GM04504 (cell line): ENCODE results near the gene SUN3.
"Not testable (repeated sequence)": the region's sequence is repeated elsewhere in the genome, so short reads cannot be mapped to it uniquely, and the experiment has no call there.

ENCODE experiments used
- DNase-seq: peaks from one replicate; pipeline ENCODE4 v3.0.0-alpha.2; 2012; ENCODE audit warnings: low read depth

The SUN3 gene

DNA sequence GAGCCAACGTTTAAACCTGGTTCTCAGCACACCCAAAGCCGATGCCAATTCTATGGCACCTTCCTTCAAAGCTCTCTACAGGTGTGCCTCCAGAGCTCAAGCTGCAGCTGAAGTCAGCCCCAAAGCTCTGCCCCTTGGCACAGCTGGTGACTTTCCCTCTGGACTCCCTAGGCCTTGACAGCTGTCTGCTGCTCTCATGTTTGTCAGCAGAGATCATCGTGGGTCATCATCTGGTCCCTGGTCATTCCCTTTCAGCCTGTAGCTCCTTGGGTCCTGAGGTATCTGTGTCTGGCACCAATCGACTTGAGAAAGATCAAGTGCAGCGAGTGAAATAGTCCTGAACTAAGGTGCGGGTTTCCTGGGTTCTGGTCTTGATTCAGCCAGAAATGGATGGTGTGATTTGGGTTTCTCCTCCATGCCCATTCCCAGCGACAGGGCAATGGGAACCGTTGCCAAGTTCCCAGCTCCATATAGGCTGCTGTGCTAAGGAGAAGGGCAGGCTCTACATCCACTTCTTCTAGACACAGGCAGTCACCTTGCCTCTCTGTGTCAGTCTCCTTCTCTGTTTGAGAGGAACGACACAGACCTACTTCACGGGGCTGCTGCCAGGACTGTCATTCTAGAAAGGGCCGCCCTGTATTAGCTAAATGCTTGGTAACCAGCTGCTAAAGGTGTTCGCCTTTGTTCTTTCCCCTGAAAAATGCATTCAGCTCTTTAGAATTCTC, 84.2 kb downstream of the SUN3 start:
- DNase-seq: no peak

DNA sequence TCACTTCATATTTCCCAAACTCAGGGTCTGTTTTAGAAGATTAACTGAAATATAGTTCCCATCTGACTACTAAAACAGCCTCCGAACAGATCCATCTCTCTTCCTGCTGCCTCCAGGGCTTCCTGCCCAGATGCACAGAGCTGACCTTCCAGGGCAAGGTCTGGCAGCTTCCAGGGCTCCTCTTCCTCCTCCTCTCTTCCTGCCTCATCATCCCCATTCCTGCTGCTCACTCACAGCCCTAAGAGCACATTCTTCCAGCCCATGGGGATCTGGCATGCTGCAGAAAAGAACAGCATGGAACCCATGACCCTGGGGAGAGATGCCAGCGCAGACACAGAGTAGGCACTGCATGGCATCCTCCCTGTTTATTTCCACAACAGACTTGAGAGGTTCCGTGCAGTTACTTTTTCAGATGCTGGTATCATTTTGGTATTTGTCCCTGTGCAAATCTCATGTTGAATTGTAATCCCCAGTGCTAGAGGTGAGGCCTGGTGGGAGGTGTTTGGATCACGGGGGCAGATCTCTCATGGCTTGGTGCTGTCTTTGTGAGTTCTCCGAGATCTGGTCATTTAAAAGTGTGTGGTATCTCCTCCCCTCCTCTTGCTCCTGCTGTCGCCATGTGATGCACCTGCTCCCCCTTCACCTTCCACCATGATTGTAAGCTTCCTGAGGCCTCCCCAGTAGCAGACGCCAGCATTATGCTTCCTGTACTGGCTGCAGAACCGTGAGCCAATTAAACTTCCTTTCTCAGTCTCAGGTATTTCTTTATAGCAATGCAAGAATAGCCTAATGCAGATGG, 85.0 kb downstream of the SUN3 start:
- no peak for DNase-seq

DNA sequence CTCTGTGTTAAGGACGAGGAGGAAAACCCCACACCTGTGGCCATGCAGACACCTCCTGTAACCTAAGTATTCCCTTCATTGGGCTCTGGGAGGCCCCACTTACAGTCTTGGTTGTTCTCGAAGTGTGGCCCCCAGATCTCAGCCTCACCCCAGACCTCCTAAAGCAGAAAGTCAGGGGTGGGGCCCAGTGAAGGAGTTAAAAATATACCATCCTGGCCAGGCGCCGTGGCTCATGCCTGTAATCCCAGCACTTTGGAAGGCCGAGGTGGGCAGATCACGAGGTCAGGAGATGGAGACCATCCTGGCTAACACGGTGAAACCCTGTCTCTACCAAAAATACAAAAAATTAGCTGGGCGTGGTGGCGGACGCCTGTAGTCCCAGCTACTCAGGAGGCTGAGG, 86.3 kb downstream of the SUN3 start:
- not testable (repeated sequence) for DNase-seq

DNA sequence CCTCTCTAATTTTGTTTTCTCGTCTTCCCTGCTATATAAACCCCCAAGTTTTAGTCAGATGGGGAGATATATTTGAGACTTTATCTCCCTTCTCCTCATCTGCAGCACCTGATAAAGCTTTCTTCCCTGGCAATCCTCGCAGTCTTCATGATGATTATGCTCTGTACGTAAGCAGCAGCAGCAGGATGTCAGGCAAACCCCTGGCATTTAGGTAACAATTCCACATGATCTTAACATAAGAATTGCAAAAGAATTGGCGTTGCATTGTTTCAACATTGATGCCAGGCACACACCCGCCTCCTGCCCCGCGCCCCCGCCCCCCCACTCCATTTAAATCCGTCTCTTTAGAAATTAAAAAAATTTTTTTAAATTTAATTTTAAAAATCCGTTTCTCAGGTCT, 86.8 kb downstream of the SUN3 start:
- no peak for DNase-seq

DNA sequence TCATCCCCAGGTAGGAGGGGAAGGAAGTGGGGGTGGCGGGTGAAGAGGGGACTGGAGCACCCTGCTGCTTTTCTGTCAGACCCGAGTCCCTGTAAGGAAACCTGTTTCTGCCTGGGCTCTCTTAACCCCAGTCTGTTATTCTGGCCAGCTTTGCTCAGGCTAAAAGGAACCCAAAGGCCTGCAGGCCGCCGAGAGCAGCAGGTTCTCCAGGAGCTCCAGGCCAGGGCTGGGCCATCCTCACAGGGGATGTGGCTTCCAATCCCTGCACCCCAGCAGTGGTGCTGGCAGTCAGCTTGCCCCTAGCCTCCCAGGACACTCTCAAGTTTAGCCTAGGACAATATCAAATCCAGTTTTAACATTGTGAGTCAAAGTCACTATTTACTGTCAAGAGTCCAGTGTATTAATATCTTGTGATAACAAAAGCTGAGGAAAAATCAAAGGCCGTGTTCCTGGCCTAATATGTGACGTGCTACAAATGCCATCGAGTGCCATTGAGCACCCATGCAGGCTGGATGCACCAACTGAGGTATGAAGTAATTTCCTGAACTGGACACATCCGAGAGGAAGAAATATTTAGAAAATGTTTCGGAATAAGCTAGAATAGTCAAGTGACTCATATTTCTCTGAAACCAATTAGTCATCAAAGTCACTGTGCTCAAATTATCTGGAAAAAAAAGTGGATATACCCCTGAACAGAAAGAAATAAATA, 87.6 kb downstream of the SUN3 start:
- peak; percentile 45 for DNase-seq

DNA sequence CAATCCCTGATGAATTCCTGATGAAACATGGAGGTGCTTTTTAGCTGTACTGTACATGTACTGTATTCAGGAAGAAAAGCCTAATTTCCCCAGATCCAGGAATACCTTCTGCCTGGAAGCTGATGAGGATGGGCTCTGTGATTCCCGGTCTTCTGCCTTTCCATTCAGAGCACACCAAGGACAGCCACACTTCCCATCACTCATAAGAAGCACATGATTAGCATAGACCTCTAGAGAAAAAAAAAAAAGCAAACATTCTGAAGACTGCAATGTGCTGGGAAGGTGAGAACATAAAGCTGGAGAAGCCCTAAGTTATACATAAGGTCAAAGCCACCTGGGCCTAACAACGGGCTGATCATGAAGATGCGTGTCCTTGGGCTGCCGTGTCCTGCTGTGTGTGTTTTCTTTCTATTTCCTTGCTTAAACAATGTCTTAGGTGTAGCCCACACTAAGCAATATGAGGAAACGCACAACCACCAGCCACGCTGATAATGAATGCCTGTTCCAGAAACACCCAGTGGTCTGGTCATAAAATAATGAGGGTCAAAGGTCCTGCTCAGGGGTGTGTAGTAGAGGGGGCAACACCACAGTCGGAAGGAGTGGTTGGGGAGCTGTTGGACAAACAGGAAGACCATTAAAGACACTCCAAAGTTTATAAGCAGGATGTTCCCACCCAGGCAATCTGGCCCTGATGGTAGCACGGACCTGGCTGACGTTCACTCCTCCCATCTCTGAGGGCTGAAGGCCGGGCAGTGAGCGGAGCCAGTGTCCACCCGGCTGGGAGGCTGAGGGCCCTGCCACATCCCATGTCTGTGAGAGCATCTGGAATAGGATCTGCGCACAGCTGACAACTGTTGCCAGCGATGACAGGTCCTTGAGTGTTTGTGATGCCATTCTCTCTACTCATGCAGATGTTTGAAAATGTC, 88.6 kb downstream of the SUN3 start:
- peak; percentile 87 for DNase-seq

DNA sequence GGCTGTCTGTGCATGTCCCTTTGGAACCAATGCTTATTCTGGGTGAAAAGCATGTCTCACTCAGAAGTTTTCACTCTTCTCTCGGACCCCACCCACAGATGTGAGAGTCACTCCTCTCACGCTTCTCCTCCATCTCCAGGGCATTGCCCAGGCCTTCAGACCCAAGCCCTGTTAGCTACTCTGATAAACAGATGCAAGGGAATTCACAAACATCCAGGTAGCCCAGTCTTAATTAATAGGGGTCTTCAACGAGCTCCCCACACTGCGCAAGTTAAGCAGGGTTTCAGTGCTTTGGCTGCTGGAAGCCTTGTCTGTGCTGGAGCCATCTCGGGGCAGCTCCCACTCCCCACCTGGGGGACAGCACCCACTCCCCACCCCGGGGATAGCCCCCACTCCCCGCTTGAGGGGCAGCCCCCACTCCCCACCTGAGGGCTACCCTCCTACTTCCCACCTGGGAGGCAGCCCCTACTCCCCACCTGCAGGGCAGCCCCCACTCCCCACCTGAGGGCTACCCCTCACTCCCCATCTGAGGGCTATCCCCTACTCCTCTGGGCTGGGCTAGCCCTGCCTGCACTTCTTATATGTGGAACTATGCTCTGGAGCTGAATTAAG, 89.4 kb downstream of the SUN3 start:
- DNase-seq: no peak

DNA sequence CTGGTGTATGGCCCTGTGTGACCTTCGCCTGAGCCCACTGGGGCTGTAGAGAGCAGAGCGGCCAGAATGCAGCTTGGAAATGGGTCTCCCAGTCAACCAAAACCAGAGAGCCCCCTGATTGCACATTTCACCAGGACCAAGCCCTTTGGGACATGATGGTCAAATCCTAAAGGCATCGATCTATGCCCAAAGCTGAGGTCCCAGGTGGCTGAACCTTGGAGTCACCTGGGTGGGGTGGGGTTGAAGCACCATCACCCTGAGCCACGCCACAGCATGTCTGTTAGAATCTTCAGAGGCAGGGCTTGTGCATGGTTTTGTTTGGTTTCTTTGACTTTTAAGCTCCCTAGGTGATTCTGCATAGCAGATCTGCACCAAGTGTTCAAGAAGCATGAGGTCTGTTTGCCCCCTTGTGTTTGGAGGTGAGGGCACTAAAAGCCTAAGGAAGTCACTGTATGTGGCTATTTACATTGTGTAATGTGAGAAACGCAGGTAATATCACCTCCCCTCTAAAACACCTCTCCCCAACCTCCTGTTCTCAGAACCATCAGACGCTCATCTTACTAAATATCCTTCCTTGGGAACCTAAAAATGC, 90.2 kb downstream of the SUN3 start:
- DNase-seq: no peak

DNA sequence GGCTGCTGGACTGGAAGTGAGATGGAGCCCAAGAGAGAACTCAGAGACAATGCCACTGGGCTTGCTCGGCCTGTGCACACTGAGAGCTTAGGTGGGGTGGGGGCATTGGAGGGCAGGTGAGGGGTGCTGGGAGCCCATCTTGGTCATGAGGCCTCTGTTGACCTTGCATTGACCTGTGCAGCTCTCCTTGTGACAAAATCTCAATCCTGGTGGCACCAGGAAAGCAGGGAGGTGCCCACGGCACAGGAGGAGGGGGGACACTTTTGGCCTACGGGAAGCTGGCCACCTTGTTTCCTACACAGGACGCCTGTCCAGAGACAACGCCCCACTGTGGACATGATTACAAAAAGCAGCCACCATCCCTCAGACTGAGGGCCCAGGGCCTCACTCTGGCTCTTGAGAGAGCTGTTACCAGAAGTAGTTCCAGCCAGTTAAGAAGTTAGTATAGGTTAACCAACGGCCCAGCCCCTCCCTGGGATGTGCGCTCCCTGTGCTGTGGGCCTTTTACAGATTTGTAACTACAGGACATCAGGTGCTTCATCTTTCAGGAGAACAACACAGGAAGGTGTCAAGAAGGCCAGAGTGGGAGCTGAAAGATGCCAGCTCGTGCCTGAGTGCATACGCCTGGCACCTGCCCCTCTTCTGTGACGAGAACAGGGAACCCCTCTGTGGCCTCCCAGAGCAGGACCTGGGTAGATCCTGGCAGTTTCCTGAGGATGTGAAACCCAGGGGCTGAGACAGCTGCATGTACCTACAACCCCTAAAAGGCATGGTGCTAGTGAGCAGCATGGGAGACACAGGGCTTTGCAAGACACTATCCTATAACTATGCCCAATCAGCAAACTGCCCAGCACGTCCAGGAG, 91.0 kb downstream of the SUN3 start:
- no peak for DNase-seq
